GM12874 (cell line): Measurements from ENCODE around the gene ENTPD7.
A peak's percentile ranks its signal among the peaks of the same experiment; 100 is the strongest.

Source experiments
- CTCF ChIP-seq: IDR thresholded peaks from 2 replicates; pipeline ENCODE4 v1.5.1; 2011; ENCODE audit warnings: low read depth, mild to moderate bottlenecking, control low read depth, low read length, moderate library complexity; ENCODE audit not compliant: insufficient read depth

ENTPD7 gene

GRCh38 chr10:99730026-99730425 is 70.7 kb downstream of the ENTPD7 start:
- TF ChIP-seq CTCF, result no peak

GRCh38 chr10:99731306-99732032 is 72.2 kb downstream of the ENTPD7 start:
- TF ChIP-seq CTCF, result peak; percentile 4; the same call in 1 of the 2 replicates

GRCh38 chr10:99732033-99732842 is 72.9 kb downstream of the ENTPD7 start, which contains the start of the genes COX15 and CUTC:
TSS of gene COX15 (minus strand) at chr10:99732127. CDS start at chr10:99732049, 78 bp downstream.
TSS of gene CUTC (plus strand) at chr10:99732234. CDS start at chr10:99732349, 115 bp downstream.
- peak; percentile 58 for TF ChIP-seq CTCF

- no peak for TF ChIP-seq CTCF
Observed at GRCh38 chr10:99733366-99733765, 74.1 kb downstream of the ENTPD7 start.

- TF ChIP-seq CTCF, result no peak
Observed at GRCh38 chr10:99740260-99740659, 81.0 kb downstream of the ENTPD7 start.

GRCh38 chr10:99740933-99741559 is 81.7 kb downstream of the ENTPD7 start:
- TF ChIP-seq CTCF, result no peak

- TF ChIP-seq CTCF, result no peak
Observed at GRCh38 chr10:99742254-99742653, 82.9 kb downstream of the ENTPD7 start.
